Aorta (tissue), 5 donors: ENCODE measurements around the gene SNRNP25. TPM values are rescaled to one million over a fixed set of nuclear protein-coding genes. Genes with fewer than 3 reads are reported as not detected.
"Not testable (repeated sequence)": the region's sequence is repeated elsewhere in the genome, so short reads cannot be mapped to it uniquely, and the experiment has no call there.

Experiments used
- ATAC-seq: fragments of 200-7000 bp; cut with Tn5 transposase; one replicate; pipeline ENCODE4 v1.9.1; 2022; ENCODE audit warnings: moderate library complexity; ENCODE audit not compliant: low FRiP score
- DNase-seq, 2 donors: peaks; one replicate each; pipeline ENCODE4 v3.0.0-alpha.2; 2020
- H3K27ac ChIP-seq, 2 donors: one replicate each; pipeline ENCODE4 v1.5.1; 2013; ENCODE audit warnings: low read length in 2 of 2, mild to moderate bottlenecking in 2 of 2, moderate library complexity in 2 of 2, control low read depth in 1 of 2, inconsistent platforms in 1 of 2, low read depth in 1 of 2
- H3K27me3 ChIP-seq, 2 donors: one replicate each; pipeline ENCODE4 v1.6.1; 2013; ENCODE audit warnings: control low read depth in 1 of 2, low read length in 1 of 2, mild to moderate bottlenecking in 1 of 2, moderate library complexity in 1 of 2; ENCODE audit not compliant: insufficient read depth in 2 of 2, control insufficient read depth in 1 of 2
- H3K36me3 ChIP-seq, 2 donors: one replicate each; pipeline ENCODE4 v1.6.1; 2013; ENCODE audit warnings: control low read depth in 1 of 2, low read length in 1 of 2, mild to moderate bottlenecking in 1 of 2; ENCODE audit not compliant: insufficient read depth in 2 of 2, control insufficient read depth in 1 of 2
- H3K4me1 ChIP-seq, 2 donors: one replicate each; pipeline ENCODE4 v1.6.1; 2013; ENCODE audit warnings: low read length in 2 of 2, control low read depth in 1 of 2, mild to moderate bottlenecking in 1 of 2, moderate library complexity in 1 of 2; ENCODE audit not compliant: insufficient read depth in 2 of 2, control insufficient read depth in 1 of 2
- H3K4me3 ChIP-seq, 2 donors: one replicate each; pipeline ENCODE4 v1.5.1; 2013; ENCODE audit warnings: low read length in 2 of 2, control low read depth in 1 of 2, mild to moderate bottlenecking in 1 of 2
- H3K9me3 ChIP-seq: one replicate; pipeline ENCODE4 v1.6.1; 2013; ENCODE audit warnings: mild to moderate bottlenecking, low read length; ENCODE audit not compliant: control insufficient read depth
- WGBS, 2 donors: extraction: QIAGEN DNeasy Blood & Tissue Kit; methylation state at CpG; one replicate each; pipeline ENCODE4 v1.1.7; 2013; 5-methylcytosine and 5-hydroxymethylcytosine counted together
- intact Hi-C, 2 donors: fragments of 100-400 bp; cut with DNase I; formaldehyde crosslinking; loops; one replicate each; pipeline versions ENCODE4 v1.14.2 to v1.15.0; 2022
- long read RNA-seq, 2 donors: library from polyadenylated mRNA; unstranded; transcript quantifications; one replicate each; pipeline ENCODE4 v2.0.0, GENCODE V29; 2020 to 2021
- polyA plus RNA-seq, 2 donors: library from polyadenylated mRNA; stranded (reverse); fragments of 200-250 nt; gene quantifications; one replicate each; pipeline ENCODE4 v1.2.3, GENCODE V29; 2013
- total RNA-seq, 2 donors: library from RNA; stranded (reverse); fragmentation: NEBNext Ultra II Directional; extraction: Animal tissue kit (Norgen Biotek cat#: 25700); gene quantifications; one replicate each; pipeline ENCODE4 v1.2.1, GENCODE V29; 2021
- donor health status: healthy with polysubstance abuse.
- donor health status: Bipolar disorder and iron deficiency.
- donor health status: DM: no; HTN: no; CAD: no.
- donor health status: DM: no; HTN: no; CAD: no.
- donor health status: DM: yes; HTN: yes; CAD: no.

Gene SNRNP25
- total RNA-seq: 10 to 100 TPM; 10.7 to 11.1 TPM
- polyA plus RNA-seq: 10 to 100 TPM; 18.5 to 32.2 TPM
- long read RNA-seq, donor 1, transcript SNRNP25-201 (5 exons, 1,905 nt): major isoform, 6 of 10 reads
- long read RNA-seq, donor 1, partial matches to known transcripts: 2 of 10 reads
- long read RNA-seq, donor 1, other reads (novel, unspliced or antisense): 0 of 10 reads
- long read RNA-seq, donor 2, partial matches to known transcripts: 0 of 2 reads
- long read RNA-seq, donor 2, other reads (novel, unspliced or antisense): 0 of 2 reads

DNA sequence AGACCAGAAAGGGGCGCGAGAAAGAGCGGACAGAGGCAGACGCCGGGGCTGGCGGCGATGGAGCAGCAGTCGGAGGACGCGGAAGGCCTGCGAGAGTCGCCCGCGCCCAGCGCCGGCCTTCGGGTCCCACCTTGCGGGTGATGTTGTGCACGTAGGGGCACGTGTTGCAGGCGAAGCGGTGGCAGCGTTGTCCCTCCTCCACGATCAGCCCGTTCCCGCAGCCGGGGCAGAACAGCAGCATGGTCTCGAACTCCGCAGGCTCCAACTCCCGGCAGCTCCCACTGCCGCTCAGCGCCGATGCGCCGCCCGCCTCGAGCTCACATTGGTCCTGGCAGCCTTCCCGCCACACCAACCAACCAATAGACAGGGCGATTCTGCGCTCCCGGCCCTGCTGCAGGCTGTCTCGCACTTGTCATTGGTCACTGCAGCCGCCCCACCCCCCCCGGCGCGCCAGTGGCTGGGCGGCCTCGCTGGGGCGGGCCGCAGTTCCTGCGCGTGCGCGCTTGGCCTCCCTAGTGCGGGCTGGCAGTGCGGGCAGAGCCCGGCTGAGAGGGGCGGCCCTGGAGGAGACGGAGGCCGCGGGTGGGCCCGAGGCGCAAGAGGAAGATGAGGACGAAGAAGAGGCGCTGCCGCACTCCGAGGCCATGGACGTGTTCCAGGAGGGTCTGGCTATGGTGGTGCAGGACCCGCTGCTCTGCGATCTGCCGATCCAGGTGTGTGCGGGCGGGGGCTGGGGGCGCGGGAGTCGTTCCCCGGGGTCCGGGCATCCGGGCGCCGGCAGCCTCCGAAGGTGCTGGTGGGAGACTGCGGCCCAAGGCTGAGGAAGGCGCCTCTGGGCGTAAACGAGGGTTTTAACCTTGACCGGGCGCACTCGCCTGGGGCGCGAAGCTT lies at the start of gene SNRNP25, which contains the start of gene POLR3K:
SNRNP25 (plus strand) TSS at position 483 of the 891 bp plus-strand sequence; CDS start at position 672, 189 bp downstream.
POLR3K (minus strand) TSS at position 263 of the 891 bp plus-strand sequence; CDS start at position 241, 22 bp downstream.
- WGBS, 2 donors: 1% methylated on average over 88 to 91 of the region's 91 CpGs
- ATAC-seq (peak; percentile 98), DNase-seq (peak; percentile 98 to 100)
- intact Hi-C loops: no loop called here
- Histone ChIP-seq H3K9me3 (no peaks in the 10 kb centered on the region), H3K4me1 (no peaks in the 10 kb centered on the region), H3K36me3 (peaks cover 0 to 5% of the 10 kb centered on the region in 2 donors), H3K4me3 (peak within 1 kb of the TSS; percentile 63 to 73), H3K27ac (peak within 1 kb of the TSS in 1 of 2 donors; percentile 13), H3K27me3 (no peaks in the 10 kb centered on the region)

DNA sequence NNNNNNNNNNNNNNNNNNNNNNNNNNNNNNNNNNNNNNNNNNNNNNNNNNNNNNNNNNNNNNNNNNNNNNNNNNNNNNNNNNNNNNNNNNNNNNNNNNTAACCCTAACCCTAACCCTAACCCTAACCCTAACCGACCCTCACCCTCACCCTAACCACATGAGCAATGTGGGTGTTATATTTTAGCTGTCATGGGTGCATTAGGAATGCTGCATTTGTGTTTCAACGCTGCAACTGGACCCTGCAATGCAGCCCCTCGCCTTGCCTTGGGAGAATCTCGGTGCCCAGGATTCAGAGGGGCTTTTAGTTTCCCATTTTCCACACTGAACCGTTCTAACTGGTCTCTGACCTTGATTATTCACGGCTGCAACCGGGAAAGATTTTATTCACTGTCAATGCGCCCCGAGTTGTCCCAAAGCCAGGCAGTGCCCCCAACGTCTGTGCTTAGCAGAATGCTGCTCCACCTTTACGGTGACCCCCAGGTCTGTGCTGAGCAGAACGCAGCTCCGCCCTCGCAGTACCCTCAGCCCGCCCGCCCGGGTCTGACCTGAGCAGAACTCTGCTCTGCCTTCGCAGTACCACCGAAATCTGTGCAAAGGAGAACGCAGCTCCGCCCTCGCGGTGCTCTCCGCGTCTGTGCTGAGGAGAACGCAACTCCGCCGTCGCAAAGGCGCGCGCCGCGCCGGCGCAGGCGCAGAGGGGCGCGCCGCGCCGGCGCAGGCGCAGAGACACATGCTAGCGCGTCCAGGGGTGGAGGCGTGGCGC lies 43.5 kb upstream of the SNRNP25 start:
- H3K27me3 ChIP-seq: no peaks in the 10 kb centered on the region
- 68 to 69% methylated on average over 35 to 48 of the region's 48 CpGs for WGBS, 2 donors
- peak; percentile 86 for ATAC-seq

DNA sequence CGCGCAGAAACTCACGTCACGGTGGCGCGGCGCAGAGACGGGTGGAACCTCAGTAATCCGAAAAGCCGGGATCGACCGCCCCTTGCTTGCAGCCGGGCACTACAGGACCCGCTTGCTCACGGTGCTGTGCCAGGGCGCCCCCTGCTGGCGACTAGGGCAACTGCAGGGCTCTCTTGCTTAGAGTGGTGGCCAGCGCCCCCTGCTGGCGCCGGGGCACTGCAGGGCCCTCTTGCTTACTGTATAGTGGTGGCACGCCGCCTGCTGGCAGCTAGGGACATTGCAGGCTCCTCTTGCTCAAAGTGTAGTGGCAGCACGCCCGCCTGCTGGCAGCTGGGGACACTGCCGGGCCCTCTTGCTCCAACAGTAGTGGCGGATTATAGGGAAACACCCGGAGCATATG lies 42.9 kb upstream of the SNRNP25 start:
- H3K27ac ChIP-seq, H3K27me3 ChIP-seq, H3K4me1 ChIP-seq, intact Hi-C loops, ATAC-seq, H3K36me3 ChIP-seq, H3K9me3 ChIP-seq, H3K4me3 ChIP-seq: not testable (repeated sequence)
- WGBS, 2 donors: 11 to 49% methylated on average over 5 to 17 of the region's 27 CpGs
- peak; percentile 97 for DNase-seq

More for the DNA sequence above, 43.5 kb upstream of the SNRNP25 start:
- intact Hi-C loops: no loop called here
- no peaks in the 10 kb centered on the region for H3K4me1 ChIP-seq
- H3K9me3 ChIP-seq: no peaks in the 10 kb centered on the region
- DNase-seq: peak in 1 of 2 donors; percentile 62
- no peaks in the 10 kb centered on the region for H3K36me3 ChIP-seq
- no peak overlapping the region for H3K4me3 ChIP-seq
- no peak overlapping the region for H3K27ac ChIP-seq

DNA sequence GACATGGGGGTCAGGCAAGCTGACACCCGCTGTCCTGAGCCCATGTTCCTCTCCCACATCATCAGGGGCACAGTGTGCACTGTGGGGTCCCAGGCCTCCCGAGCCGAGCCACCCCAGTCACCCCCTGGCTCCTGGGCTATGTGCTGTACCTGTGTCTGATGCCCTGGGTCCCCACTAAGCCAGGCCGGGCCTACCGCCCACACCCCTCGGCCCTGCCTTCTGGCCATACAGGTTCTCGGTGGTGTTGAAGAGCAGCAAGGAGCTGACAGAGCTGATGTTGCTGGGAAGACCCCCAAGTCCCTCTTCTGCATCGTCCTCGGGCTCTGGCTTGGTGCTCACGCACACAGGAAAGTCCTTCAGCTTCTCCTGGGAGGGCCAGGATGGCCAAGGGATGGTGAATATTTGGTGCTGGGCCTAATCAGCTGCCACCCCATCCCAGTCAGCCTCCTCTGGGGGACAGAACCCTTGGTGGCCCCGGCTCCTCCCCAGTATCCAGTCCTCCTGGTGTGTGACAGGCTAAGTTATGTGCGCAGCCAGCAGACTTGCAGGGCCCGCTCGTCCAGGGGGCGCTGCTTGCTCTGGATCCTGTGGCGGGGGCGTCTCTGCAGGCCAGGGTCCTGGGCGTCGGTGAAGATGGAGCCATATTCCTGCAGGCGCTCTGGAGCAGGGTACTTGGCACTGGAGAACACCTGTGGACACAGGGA lies 36.4 kb upstream of the SNRNP25 start:
- ATAC-seq, H3K36me3 ChIP-seq, H3K27ac ChIP-seq, intact Hi-C loops, H3K4me3 ChIP-seq, H3K27me3 ChIP-seq, H3K9me3 ChIP-seq, H3K4me1 ChIP-seq: not testable (repeated sequence)
- peak in 1 of 2 donors; percentile 42 for DNase-seq
- WGBS, 2 donors: 93 to 95% methylated on average over 15 to 19 of the region's 20 CpGs

GRCh38 chr16:20886-21285 lies 32.7 kb upstream of the SNRNP25 start:
- H3K4me1 ChIP-seq, intact Hi-C loops, H3K27me3 ChIP-seq, H3K4me3 ChIP-seq, H3K27ac ChIP-seq, ATAC-seq, H3K36me3 ChIP-seq, H3K9me3 ChIP-seq: not testable (repeated sequence)
- DNase-seq: peak in 1 of 2 donors; percentile 12
- WGBS, 2 donors: 87 to 89% methylated on average over 12 of the region's 12 CpGs

DNA sequence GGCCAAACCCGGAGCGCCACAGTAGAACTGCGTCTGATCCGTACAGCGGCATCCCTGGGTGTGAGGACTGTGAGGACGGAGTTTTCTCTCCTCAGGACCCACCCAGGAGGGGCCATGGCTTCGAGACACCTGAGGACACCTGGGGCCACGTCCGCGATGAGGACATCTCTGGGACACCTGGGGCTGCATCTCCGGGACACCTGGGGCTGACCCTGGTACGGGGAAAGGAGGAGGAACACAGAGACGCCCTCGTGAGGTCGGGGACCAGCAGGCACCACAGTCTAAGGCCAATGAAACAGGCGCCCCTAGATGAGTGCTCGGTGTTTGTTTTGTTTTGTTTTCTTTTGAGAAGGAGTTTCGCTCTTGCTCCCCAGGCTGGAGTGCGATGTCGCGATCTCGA lies 29.5 kb upstream of the SNRNP25 start:
- H3K27me3 ChIP-seq, H3K4me1 ChIP-seq, H3K9me3 ChIP-seq, H3K27ac ChIP-seq, H3K36me3 ChIP-seq, intact Hi-C loops, H3K4me3 ChIP-seq: not testable (repeated sequence)
- DNase-seq (peak in 1 of 2 donors; percentile 32), ATAC-seq (peak; percentile 57)
- WGBS, 2 donors: 89 to 92% methylated on average over 12 to 17 of the region's 22 CpGs

DNA sequence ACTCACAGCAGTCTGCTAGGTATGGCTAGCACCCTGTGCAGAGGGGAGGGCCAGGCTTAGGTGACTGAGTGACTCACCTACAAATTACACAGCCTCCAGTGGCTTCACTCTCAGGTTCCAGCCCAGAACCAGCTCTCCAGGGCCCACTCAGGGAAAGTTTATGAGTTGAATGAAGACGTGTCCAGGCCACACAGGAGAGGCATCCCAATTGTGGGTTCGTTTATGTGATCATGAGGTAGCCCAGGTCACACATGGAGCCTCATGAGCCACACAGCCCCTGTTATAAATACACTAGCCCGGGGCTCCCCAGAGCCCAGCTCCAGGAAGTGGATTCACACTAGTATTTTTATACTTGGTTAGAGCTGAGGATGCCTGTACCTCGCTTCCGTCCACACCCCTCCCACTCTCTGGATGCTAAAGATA lies 27.7 kb upstream of the SNRNP25 start:
- H3K27ac ChIP-seq, H3K36me3 ChIP-seq, intact Hi-C loops, H3K4me1 ChIP-seq, ATAC-seq, H3K27me3 ChIP-seq, DNase-seq, H3K9me3 ChIP-seq, H3K4me3 ChIP-seq: not testable (repeated sequence)
- WGBS, 2 donors: 57 to 61% methylated on average over 2 of the region's 5 CpGs

- 69 to 77% methylated on average over 4 to 6 of the region's 7 CpGs for WGBS, 2 donors
- intact Hi-C loops, H3K27ac ChIP-seq, H3K9me3 ChIP-seq, ATAC-seq, H3K36me3 ChIP-seq, DNase-seq, H3K4me3 ChIP-seq, H3K27me3 ChIP-seq, H3K4me1 ChIP-seq: not testable (repeated sequence)
These were observed 23.0 kb upstream of the SNRNP25 start for GRCh38 chr16:30627-31026.
